K562 (cell line): ENCODE measurements around the gene FGF21. TPM values are rescaled to one million over a fixed set of nuclear protein-coding genes. Genes with fewer than 3 reads are reported as not detected.
A peak's percentile ranks its signal among the peaks of the same experiment; 100 is the strongest.

Source experiments
- ATF6 ChIP-seq: sonication (generic); formaldehyde crosslinking; IDR thresholded peaks from 2 replicates; pipeline ENCODE4 v1.4.0; 2020; ENCODE audit warnings: mild to moderate bottlenecking, missing genetic modification reagents
- CBX8 ChIP-seq: fragments of 200-600 bp; sonication (generic); IDR thresholded peaks from 2 replicates; pipeline ENCODE4 v1.6.1; 2012; ENCODE audit warnings: borderline replicate concordance, mixed run types, low read depth, mild to moderate bottlenecking, moderate library complexity, mixed read lengths, low read length, control low read depth, inconsistent platforms; ENCODE audit not compliant: poor library complexity, severe bottlenecking; ENCODE audit errors: extremely low read depth
- CREB1 ChIP-seq, 2 experiments: sonication (generic) in 1 of 2; formaldehyde crosslinking in 1 of 2; IDR thresholded peaks; 2 replicates each; pipeline versions ENCODE4 v1.6.1 to v1.8.0; 2012 to 2022; ENCODE audit warnings: inconsistent platforms in 1 of 2, mild to moderate bottlenecking in 1 of 2, missing genetic modification reagents in 1 of 2, moderate library complexity in 1 of 2
- FOXJ2 ChIP-seq: fragments of 200-800 bp; sonication (Bioruptor generic); IDR thresholded peaks from 2 replicates; pipeline ENCODE4 v1.6.1; 2016; ENCODE audit warnings: missing genetic modification characterization, missing compliant biosample characterization
- HNRNPK ChIP-seq: fragments of 200-400 bp; formaldehyde crosslinking; IDR thresholded peaks from one replicate; pipeline ENCODE4 v1.6.1; 2018; ENCODE audit warnings: mild to moderate bottlenecking, low read depth, low read length; ENCODE audit not compliant: poor library complexity, severe bottlenecking
- JUN ChIP-seq, 2 experiments: sonication (generic) in 1 of 2; formaldehyde crosslinking in 1 of 2; IDR thresholded peaks; 2 replicates each; pipeline versions ENCODE4 v1.6.1 to v1.8.0; 2012 to 2022; ENCODE audit warnings: borderline replicate concordance in 2 of 2, mild to moderate bottlenecking in 2 of 2, improper control_type of control experiment in 1 of 2, low read depth in 1 of 2, low read length in 1 of 2, missing genetic modification reagents in 1 of 2
- KAT8 ChIP-seq: fragments of 450-650 bp; IDR thresholded peaks from 2 replicates; pipeline ENCODE4 v1.6.1; 2016; ENCODE audit warnings: low read depth, mild to moderate bottlenecking
- KLF6 ChIP-seq: fragments of 250-450 bp; sonication (Bioruptor Pico); IDR thresholded peaks from 2 replicates; pipeline ENCODE4 v1.4.0; 2020; ENCODE audit warnings: mild to moderate bottlenecking, moderate library complexity, borderline replicate concordance
- MCM2 ChIP-seq: fragments of 450-650 bp; IDR thresholded peaks from 2 replicates; pipeline ENCODE4 v1.6.1; 2017; ENCODE audit warnings: low read depth, mild to moderate bottlenecking
- MTA1 ChIP-seq: fragments of 450-650 bp; IDR thresholded peaks from 2 replicates; pipeline ENCODE4 v1.6.1; 2017; ENCODE audit warnings: borderline replicate concordance
- NR4A1 ChIP-seq, 2 experiments: fragments of 250-450 bp in 1 of 2; fragments of 450-650 bp in 1 of 2; sonication (Bioruptor Pico) in 1 of 2; IDR thresholded peaks; 2 replicates each; pipeline versions ENCODE4 v1.4.0 to v1.6.1; 2016 to 2020; ENCODE audit warnings: mild to moderate bottlenecking in 2 of 2, missing compliant biosample characterization in 1 of 2, missing genetic modification characterization in 1 of 2, moderate library complexity in 1 of 2
- PHB ChIP-seq: fragments of 250-450 bp; sonication (Bioruptor Pico); IDR thresholded peaks from 2 replicates; pipeline ENCODE4 v1.5.0; 2021
- RAD51 ChIP-seq: fragments of 450-650 bp; IDR thresholded peaks from 2 replicates; pipeline ENCODE4 v1.7.1; 2016; ENCODE audit warnings: low read depth, mild to moderate bottlenecking, borderline replicate concordance
- RBM22 ChIP-seq: fragments of 200-400 bp; formaldehyde crosslinking; IDR thresholded peaks from 2 replicates; pipeline ENCODE4 v1.6.1; 2018; ENCODE audit warnings: low read length, low read depth; ENCODE audit not compliant: poor library complexity, severe bottlenecking
- TCF3 ChIP-seq: sonication (generic); formaldehyde crosslinking; IDR thresholded peaks from 2 replicates; pipeline ENCODE4 v1.4.0; 2020; ENCODE audit warnings: mild to moderate bottlenecking, missing genetic modification reagents
- TFE3 ChIP-seq: fragments of 450-650 bp; formaldehyde crosslinking; IDR thresholded peaks from 2 replicates; pipeline ENCODE4 v1.4.0; 2020; ENCODE audit warnings: mild to moderate bottlenecking, mixed read lengths
- ZNF778 ChIP-seq: fragments of 450-650 bp; formaldehyde crosslinking; IDR thresholded peaks from 2 replicates; pipeline ENCODE4 v1.4.0; 2020; ENCODE audit warnings: mild to moderate bottlenecking, moderate library complexity
- polyA plus RNA-seq, 8 experiments: library from polyadenylated mRNA; depleted of rRNA in 4 of 8; stranded (reverse) in 5 of 8; unstranded in 3 of 8; fragments of >200 nt; fragmentation: Nextera tagmentation in 2 of 8; fragmentation: Illumina TruSeq in 1 of 8; extraction: Ambion mirVana in 2 of 8; extraction: Trizol in 1 of 8; gene quantifications; 2 replicates each; pipeline versions ENCODE4 v1.2.1 to v1.2.3, GENCODE V29; 2011 to 2014; ENCODE audit warnings: inconsistent platforms in 1 of 8, missing spikeins in 1 of 8
- total RNA-seq, 7 experiments: library from RNA; depleted of rRNA in 6 of 7; stranded (reverse); fragments of >200 nt in 6 of 7; fragmentation: Illumina TruSeq in 2 of 7; extraction: Trizol in 2 of 7; gene quantifications; 2 replicates each; pipeline versions ENCODE4 v1.2.1 to v1.2.3, GENCODE V29; 2011 to 2021; ENCODE audit warnings: low replicate concordance in 1 of 7
- TF ChIP-seq, protein P1 (sequence below): fragments of 450-650 bp; IDR thresholded peaks from 2 replicates; pipeline ENCODE4 v1.6.1; 2018; ENCODE audit not compliant: partially characterized antibody

FGF21 gene
- total and polyA plus RNA-seq, 9 of the 15 experiments (the other 6 are each of a cell fraction or from before 2014, with no cell fraction given), result 0.04 to 0.77 (median 0.09) TPM; not detected in 6

DNA sequence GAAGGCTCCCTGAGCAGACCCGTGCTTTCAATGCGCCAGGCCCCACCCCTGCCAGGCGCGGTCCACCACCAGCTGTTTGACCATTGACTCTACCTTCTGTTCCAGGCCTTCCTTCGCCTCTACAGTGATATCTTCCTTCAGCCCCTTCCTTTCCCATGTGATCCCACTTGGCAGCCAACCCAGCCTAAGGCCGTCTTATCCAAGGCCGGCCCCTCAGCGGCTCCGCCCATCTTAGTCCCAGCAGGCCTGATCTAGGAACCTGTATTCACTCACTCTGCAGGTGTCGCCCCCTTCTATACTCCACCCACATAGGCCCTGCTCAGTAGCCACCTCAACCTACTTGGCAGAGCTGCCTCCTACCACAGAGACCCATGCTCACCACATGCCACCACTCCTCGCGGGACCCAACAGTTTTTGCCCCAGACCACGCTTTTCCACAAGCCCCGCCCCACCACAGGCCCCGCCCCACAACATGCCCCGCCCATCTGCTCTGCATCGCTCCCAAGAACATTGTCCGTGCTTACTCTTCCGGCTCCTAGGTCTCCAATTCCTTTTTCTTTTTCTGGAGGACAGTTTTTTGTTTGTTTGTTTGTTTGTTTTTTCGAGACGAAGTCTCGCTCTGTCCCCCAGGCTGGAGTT is 17.8 kb upstream of the FGF21 start (continued):
- TF ChIP-seq FOXJ2 (tag), result no peak; the same call in 1 of the 2 replicates
- no peak for TF ChIP-seq JUN (IDR thresholded peaks at IDR 0.05; ENCODE audit: borderline replicate concordance, low read depth, low read length)
- TF ChIP-seq JUN (CRISPR knock-in tag; IDR thresholded peaks at IDR 0.05; ENCODE audit: borderline replicate concordance), result no peak
- TF ChIP-seq KAT8, result no peak
- TF ChIP-seq ZNF778 (CRISPR knock-in tag), result no peak
- TF ChIP-seq, protein P1, sequence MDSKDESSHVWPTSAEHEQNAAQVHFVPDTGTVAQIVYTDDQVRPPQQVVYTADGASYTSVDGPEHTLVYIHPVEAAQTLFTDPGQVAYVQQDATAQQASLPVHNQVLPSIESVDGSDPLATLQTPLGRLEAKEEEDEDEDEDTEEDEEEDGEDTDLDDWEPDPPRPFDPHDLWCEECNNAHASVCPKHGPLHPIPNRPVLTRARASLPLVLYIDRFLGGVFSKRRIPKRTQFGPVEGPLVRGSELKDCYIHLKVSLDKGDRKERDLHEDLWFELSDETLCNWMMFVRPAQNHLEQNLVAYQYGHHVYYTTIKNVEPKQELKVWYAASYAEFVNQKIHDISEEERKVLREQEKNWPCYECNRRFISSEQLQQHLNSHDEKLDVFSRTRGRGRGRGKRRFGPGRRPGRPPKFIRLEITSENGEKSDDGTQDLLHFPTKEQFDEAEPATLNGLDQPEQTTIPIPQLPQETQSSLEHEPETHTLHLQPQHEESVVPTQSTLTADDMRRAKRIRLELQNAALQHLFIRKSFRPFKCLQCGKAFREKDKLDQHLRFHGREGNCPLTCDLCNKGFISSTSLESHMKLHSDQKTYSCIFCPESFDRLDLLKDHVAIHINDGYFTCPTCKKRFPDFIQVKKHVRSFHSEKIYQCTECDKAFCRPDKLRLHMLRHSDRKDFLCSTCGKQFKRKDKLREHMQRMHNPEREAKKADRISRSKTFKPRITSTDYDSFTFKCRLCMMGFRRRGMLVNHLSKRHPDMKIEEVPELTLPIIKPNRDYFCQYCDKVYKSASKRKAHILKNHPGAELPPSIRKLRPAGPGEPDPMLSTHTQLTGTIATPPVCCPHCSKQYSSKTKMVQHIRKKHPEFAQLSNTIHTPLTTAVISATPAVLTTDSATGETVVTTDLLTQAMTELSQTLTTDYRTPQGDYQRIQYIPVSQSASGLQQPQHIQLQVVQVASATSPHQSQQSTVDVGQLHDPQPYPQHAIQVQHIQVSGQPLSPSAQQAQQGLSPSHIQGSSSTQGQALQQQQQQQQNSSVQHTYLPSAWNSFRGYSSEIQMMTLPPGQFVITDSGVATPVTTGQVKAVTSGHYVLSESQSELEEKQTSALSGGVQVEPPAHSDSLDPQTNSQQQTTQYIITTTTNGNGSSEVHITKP, result no peak
- no peak for TF ChIP-seq PHB
- no peak for TF ChIP-seq MCM2
- TF ChIP-seq TCF3 (CRISPR knock-in tag), result 0 out of 2 replicates have a peak, but pooled peaks have one; percentile 21
- peak; percentile 48 for TF ChIP-seq RAD51
- TF ChIP-seq CREB1 (IDR thresholded peaks at IDR 0.05), result 0 out of 2 replicates have a peak, but pooled peaks have one; percentile 9
- TF ChIP-seq CREB1 (CRISPR knock-in tag; IDR thresholded peaks at IDR 0.05), result no peak; the same call in 1 of the 2 replicates
- TF ChIP-seq ATF6 (CRISPR knock-in tag), result no peak
- TF ChIP-seq CBX8, result no peak
- no peak for TF ChIP-seq RBM22
- TF ChIP-seq HNRNPK, result no peak
- TF ChIP-seq KLF6 (CRISPR knock-in tag), result no peak
- no peak for TF ChIP-seq NR4A1 (CRISPR knock-in tag; IDR thresholded peaks at IDR 0.05)
- no peak for TF ChIP-seq NR4A1 (tag; IDR thresholded peaks at IDR 0.05)
- TF ChIP-seq TFE3 (CRISPR knock-in tag), result no peak
- no peak for TF ChIP-seq MTA1
